HEK293 (cell line): ENCODE results near the gene MTCP1.

Experiments used
- BCL11A ChIP-seq: fragments of 450-650 bp; formaldehyde crosslinking; IDR thresholded peaks from 2 replicates; pipeline ENCODE4 v1.5.1; 2016; ENCODE audit warnings: low read depth, missing biosample characterization, missing genetic modification characterization
- ZBTB1 ChIP-seq: fragments of 450-650 bp; formaldehyde crosslinking; IDR thresholded peaks from 2 replicates; pipeline ENCODE4 v1.5.1; 2016; ENCODE audit warnings: missing biosample characterization, missing genetic modification characterization
- ZNF529 ChIP-seq: fragments of 450-650 bp; formaldehyde crosslinking; IDR thresholded peaks from 2 replicates; pipeline ENCODE4 v1.5.1; 2017; ENCODE audit warnings: missing genetic modification characterization, missing biosample characterization; ENCODE audit not compliant: insufficient replicate concordance
- TF ChIP-seq, protein P1 (sequence below): fragments of 450-650 bp; formaldehyde crosslinking; IDR thresholded peaks from 2 replicates; pipeline ENCODE4 v1.5.1; 2016; ENCODE audit warnings: missing biosample characterization, missing genetic modification characterization
- TF ChIP-seq, protein P2 (sequence below): fragments of 450-650 bp; formaldehyde crosslinking; IDR thresholded peaks from 2 replicates; pipeline ENCODE4 v1.5.1; 2017; ENCODE audit warnings: missing biosample characterization, missing genetic modification characterization

DNA sequence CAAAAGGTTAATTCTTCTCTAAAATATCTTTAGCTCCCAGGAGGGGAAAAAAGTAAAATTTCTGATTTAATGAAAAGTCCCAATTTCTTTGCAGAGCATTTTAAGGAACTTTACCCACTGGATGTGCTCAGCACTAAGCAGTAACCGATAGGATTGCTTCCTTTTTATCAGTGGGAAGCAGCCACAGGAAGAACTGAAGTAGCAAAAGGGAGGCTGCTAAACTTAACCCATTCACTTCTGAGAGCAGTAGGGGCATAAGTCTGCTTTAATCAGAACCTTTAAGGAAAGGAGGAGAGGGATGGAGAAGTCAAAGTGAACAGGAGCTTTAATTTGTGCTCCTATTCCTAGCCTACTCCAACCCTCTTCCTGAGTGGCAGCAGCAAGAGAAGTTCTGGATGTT, 48.4 kb downstream of the MTCP1 start, which contains the start of gene F8:
- TF ChIP-seq, protein P1, sequence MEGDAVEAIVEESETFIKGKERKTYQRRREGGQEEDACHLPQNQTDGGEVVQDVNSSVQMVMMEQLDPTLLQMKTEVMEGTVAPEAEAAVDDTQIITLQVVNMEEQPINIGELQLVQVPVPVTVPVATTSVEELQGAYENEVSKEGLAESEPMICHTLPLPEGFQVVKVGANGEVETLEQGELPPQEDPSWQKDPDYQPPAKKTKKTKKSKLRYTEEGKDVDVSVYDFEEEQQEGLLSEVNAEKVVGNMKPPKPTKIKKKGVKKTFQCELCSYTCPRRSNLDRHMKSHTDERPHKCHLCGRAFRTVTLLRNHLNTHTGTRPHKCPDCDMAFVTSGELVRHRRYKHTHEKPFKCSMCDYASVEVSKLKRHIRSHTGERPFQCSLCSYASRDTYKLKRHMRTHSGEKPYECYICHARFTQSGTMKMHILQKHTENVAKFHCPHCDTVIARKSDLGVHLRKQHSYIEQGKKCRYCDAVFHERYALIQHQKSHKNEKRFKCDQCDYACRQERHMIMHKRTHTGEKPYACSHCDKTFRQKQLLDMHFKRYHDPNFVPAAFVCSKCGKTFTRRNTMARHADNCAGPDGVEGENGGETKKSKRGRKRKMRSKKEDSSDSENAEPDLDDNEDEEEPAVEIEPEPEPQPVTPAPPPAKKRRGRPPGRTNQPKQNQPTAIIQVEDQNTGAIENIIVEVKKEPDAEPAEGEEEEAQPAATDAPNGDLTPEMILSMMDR (tag by site-specific recombination), result no peak
- TF ChIP-seq, protein P2, sequence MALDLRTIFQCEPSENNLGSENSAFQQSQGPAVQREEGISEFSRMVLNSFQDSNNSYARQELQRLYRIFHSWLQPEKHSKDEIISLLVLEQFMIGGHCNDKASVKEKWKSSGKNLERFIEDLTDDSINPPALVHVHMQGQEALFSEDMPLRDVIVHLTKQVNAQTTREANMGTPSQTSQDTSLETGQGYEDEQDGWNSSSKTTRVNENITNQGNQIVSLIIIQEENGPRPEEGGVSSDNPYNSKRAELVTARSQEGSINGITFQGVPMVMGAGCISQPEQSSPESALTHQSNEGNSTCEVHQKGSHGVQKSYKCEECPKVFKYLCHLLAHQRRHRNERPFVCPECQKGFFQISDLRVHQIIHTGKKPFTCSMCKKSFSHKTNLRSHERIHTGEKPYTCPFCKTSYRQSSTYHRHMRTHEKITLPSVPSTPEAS (tag by site-specific recombination), result no peak
- no peak for TF ChIP-seq ZBTB1 (tag by site-specific recombination)
- no peak for TF ChIP-seq ZNF529 (tag by site-specific recombination)
- no peak for TF ChIP-seq BCL11A
